Measurements from ENCODE around the gene LYAR. TPM values are rescaled to one million over a fixed set of nuclear protein-coding genes. Genes with fewer than 3 reads are reported as not detected.

Gene LYAR
- total and polyA plus RNA-seq, 7 donors: 12.8 to 60.8 (median 17.7) TPM

DNA sequence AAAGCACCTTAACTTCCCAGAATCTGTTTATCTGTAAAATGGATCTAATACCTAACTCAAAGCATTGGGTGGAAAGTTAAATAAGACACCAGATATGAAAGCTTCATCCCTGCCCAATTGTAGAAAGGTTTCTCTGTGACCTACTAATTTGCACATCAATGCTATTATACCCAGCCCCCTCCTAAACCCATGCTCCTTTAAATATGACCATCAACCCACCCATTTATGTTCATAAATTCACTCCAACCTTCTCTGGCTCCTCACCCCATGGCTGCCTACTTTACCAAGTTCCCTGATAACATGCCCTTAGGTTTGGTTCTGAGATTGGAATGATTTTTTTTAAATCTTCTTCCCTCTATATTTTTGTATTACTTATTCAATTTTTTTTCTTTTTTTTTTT is 1.9 kb downstream of the LYAR start:
- H3K27me3 ChIP-seq (ENCODE audit: insufficient read depth in 3 of 3, low read length in 2 of 3): no peaks in the 10 kb centered on the region
- no peak for DNase-seq
- peaks cover 36% of the 10 kb centered on the region for H3K4me1 ChIP-seq
- H3K9me3 ChIP-seq: no peaks in the 10 kb centered on the region
- no peak overlapping the region for H3K27ac ChIP-seq
- TF ChIP-seq, protein P1, sequence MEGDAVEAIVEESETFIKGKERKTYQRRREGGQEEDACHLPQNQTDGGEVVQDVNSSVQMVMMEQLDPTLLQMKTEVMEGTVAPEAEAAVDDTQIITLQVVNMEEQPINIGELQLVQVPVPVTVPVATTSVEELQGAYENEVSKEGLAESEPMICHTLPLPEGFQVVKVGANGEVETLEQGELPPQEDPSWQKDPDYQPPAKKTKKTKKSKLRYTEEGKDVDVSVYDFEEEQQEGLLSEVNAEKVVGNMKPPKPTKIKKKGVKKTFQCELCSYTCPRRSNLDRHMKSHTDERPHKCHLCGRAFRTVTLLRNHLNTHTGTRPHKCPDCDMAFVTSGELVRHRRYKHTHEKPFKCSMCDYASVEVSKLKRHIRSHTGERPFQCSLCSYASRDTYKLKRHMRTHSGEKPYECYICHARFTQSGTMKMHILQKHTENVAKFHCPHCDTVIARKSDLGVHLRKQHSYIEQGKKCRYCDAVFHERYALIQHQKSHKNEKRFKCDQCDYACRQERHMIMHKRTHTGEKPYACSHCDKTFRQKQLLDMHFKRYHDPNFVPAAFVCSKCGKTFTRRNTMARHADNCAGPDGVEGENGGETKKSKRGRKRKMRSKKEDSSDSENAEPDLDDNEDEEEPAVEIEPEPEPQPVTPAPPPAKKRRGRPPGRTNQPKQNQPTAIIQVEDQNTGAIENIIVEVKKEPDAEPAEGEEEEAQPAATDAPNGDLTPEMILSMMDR (IDR thresholded peaks at IDR 0.05): no peak
- no peak overlapping the region for H3K4me3 ChIP-seq
- intact Hi-C loops (cut with DNase I): loop anchor here (5.0 kb wide), 1 partner anchor 41 kb away; the partner anchor contains the start of gene TMEM128 (in 2 of the 2)
- no peak for ATAC-seq
- H3K36me3 ChIP-seq (ENCODE audit: insufficient read depth in 1 of 2, low read depth in 1 of 2): peaks cover 0 to 35% of the 10 kb centered on the region in 2 donors

DNA sequence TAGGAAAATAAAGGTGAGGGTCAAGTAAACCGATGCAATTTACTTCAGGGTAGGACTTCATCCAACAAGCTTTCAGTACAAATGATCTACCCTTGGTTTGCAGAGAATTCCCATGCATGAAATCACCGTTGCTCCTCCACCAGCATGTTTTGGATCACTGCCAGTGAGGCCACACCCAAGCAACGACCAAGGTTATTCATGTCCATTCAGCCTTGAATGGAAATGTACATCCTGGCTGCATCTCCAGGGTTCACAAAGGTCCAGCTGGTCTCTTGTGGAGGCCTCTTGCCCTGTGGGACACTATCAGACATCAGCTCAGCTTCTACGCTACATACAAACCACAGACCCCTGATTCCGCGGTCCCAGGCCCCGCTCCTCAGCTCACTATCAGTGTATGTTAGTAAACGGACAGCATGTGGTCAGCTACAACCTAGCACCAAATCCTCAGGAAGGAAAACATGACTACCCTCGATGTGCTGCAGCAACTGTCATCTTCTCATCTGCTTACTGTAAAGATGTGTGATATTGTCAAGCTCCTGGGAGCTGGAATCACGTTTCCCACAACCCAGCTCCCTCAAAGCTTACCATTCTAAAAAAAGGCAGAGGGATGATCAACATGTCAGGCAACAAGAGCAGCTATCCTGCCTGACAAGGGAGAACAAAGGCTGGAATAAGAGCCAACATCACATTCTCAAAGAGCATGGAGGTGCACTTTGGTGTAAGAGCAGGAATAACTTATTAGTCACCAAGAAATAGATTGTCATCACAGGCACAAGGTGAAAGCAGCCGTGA is 4.9 kb downstream of the LYAR start:
- Histone ChIP-seq H3K9me3 (no peaks in the 10 kb centered on the region), H3K36me3 (ENCODE audit: insufficient read depth in 1 of 2, low read depth in 1 of 2) (peaks cover 5 to 61% of the 10 kb centered on the region in 2 donors), H3K27me3 (ENCODE audit: insufficient read depth in 3 of 3, low read length in 2 of 3) (no peaks in the 10 kb centered on the region), H3K27ac (peak overlapping the region; percentile 72), H3K4me1 (peaks cover 22% of the 10 kb centered on the region), H3K4me3 (no peak overlapping the region)
- TF ChIP-seq, protein P1 (IDR thresholded peaks at IDR 0.05): no peak
- ATAC-seq (peak in 3 of 4 donors; percentile 30 to 33 (median 31)), DNase-seq (no peak)
- intact Hi-C loops (cut with DNase I): loop anchor here (5.0 kb wide), 1 partner anchor 38 kb away; the partner anchor contains the start of gene TMEM128 (in 2 of the 2)
- 68 to 73% (median 69%) methylated on average over 11 of the region's 11 CpGs for WGBS, 3 donors

DNA sequence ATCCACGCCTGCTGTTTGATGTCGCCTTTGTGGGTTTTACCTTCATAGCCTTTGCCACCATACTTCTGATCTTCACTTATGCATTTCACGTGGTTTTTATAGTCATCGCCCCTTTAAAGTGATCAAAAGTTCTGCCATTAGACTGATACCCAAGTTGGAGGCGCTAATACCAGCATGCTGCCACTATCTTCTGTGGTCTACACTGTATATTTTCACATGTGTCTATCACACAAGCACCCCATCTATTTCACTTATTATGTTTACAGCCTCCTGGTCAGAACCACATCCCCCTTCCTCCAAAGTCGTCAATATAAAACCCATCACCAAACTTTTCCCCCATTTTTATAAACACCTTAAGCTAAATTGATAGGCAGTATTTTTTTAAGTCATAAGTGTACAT is 8.2 kb downstream of the LYAR start:
- DNase-seq: no peak
- H3K36me3 ChIP-seq (ENCODE audit: insufficient read depth in 1 of 2, low read depth in 1 of 2): peaks cover 18 to 89% of the 10 kb centered on the region in 2 donors
- intact Hi-C loops (cut with DNase I): no loop called here
- H3K4me3 ChIP-seq: no peak overlapping the region
- H3K27me3 ChIP-seq (ENCODE audit: insufficient read depth in 3 of 3, low read length in 2 of 3): no peaks in the 10 kb centered on the region
- no peak for ATAC-seq
- TF ChIP-seq, protein P1 (IDR thresholded peaks at IDR 0.05): no peak
- H3K9me3 ChIP-seq: no peaks in the 10 kb centered on the region
- H3K27ac ChIP-seq: no peak overlapping the region
- 80 to 97% (median 87%) methylated on average over 6 of the region's 6 CpGs for WGBS, 3 donors
- H3K4me1 ChIP-seq: peaks cover 15% of the 10 kb centered on the region

DNA sequence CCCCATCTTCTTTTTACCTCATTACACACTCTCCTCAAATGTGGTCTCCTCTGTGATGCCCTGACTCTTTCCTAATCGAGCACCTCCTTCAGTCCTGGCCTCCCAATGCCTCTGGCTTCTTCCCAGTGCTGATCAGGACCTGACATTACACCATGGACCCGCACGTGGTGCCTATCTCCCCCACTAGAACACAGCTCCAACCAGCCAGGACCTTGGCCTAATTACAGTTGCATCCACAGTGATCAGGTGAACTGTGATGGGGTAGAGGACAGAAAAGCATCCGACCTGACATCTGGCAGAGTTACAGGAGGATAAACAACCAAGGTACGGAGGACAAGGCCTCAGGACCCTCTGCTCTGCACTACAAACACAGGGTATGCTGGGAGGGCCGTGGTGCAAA is 12.4 kb downstream of the LYAR start:
- Histone ChIP-seq H3K9me3 (no peaks in the 10 kb centered on the region), H3K4me1 (no peaks in the 10 kb centered on the region), H3K27me3 (ENCODE audit: insufficient read depth in 3 of 3, low read length in 2 of 3) (no peaks in the 10 kb centered on the region), H3K27ac (no peak overlapping the region), H3K36me3 (ENCODE audit: insufficient read depth in 1 of 2, low read depth in 1 of 2) (peaks cover 33 to 90% of the 10 kb centered on the region in 2 donors), H3K4me3 (no peak overlapping the region)
- TF ChIP-seq, protein P1 (IDR thresholded peaks at IDR 0.05): no peak
- WGBS, 3 donors: 74 to 87% (median 78%) methylated on average over 6 of the region's 6 CpGs
- intact Hi-C loops (cut with DNase I): no loop called here
- no peak for DNase-seq
- no peak for ATAC-seq

All from psoas muscle (tissue), 8 donors.